ENCODE results near the gene SMOC2.
"Not testable (repeated sequence)": the region's sequence is repeated elsewhere in the genome, so short reads cannot be mapped to it uniquely, and the experiment has no call there.

SMOC2 gene

DNA sequence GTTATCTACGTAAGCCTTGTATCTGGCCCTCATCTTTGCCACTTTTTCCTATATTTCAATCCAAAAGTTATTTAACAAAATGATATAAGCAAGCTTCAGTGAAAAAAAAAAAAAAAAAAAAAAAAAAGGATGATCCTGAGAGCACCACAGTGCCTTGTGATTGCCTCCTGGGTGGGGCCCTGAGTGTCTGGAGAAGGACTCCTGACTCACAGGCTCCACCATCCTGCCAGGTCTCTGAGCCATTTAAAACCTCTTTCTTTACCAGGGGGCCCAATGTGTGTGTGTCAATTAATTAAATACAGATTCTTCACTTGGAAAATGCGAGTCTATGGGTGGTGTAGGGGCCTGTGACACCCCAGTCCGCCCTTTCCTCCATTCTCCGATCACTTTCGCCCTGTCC is 105.2 kb downstream of the SMOC2 start:
- no peak for DNase-seq

- DNase-seq: no peak
These were observed 105.7 kb downstream of the SMOC2 start for GRCh38 chr6:168546730-168547129.

GRCh38 chr6:168550326-168550725 is 109.3 kb downstream of the SMOC2 start:
- no peak for DNase-seq

- DNase-seq: no peak
These were observed 113.5 kb downstream of the SMOC2 start for GRCh38 chr6:168554472-168554871.

- DNase-seq: no peak
These were observed 114.1 kb downstream of the SMOC2 start for GRCh38 chr6:168554898-168555617.

GRCh38 chr6:168555618-168556273 is 114.8 kb downstream of the SMOC2 start:
- no peak for DNase-seq

DNA sequence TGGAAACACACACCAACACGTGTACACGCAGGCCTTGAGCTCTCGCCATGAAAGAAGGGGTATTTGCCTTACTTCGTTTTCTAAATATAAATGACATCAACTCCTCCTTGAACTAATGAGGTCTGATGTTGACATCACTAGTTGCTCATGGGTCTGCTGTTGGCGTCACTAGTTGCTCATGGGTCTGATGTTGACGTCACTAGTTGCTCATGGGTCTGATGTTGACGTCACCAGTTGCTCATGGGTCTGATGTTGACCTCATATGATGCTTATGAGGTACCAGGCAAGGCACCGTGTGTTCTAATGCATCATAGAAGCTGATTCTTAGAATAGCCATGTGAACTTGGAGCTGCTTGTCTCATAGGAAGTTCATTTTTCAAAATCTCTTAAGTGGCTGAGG is 116.5 kb downstream of the SMOC2 start:
- no peak for DNase-seq

- DNase-seq: no peak
These were observed 117.7 kb downstream of the SMOC2 start for GRCh38 chr6:168558686-168559085.

DNA sequence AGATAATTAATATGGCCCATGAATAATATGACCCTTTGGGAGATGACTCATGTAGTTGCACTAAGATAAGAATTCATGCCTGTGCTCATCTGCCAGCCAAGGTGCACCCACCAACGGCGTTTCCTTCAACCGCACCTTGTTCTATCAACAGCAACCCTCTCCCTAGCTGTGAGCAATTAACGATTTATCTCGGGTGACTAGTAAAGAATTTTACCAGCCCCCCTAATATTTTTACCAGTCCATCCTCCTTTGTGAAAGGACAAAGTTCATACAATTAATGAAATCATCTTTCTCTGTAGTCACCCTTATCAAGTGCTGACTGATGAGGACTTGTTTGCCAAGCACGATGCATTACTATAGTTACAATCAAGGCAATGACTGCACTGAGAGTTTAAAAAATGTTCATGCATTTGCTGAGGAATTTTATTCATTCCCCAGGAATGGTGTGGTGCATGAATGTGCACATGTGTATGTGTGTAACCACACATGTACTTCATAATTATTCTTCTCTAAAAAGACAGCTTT is 118.7 kb downstream of the SMOC2 start:
- DNase-seq: no peak

DNA sequence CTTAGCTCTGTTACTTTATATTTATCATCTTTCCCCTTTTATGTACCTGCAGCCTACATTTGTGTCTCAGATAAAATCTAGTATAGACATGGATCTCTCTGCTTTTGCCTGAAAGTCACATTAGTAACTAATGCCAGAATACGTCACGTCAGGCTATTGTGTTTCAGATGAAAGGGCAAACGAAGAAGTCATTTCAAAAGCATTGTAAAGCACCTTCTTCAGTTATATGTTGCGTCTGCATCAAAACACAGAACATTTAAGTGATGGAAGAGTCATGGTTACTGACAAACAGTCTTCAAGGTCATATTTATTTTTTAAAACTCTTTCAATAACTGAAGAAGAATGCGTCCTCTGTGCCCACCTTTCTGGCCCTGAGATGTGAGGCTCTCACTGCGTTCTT is 119.1 kb downstream of the SMOC2 start:
- no peak for DNase-seq

DNA sequence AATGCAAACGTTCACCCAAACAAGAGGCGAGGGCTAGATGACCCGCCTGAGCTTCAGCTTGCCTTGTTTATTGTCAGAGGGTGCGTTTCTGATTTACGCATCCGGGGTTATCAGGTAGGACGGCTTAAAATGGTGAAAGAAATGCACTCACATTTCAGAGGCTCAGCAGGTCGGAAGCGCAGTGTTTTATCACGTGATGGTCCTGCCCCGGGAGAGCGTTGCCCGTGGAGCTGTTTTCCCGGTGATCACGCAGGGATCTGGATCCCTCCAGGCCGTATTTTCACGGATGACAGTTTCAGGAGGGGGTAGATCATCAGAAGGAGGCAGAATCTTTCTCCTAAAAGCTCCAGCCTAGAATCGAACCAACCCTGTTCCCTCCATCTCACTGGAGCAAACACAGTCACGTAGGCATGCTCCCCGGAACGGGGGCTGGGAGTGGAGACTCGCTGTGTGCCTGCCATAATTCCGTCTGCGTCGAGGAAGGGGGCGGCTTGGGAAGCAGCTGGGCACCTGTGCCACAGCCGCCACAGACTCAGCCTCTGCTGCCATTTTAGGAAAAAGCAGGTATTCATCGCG is 121.7 kb downstream of the SMOC2 start:
- DNase-seq: no peak

DNA sequence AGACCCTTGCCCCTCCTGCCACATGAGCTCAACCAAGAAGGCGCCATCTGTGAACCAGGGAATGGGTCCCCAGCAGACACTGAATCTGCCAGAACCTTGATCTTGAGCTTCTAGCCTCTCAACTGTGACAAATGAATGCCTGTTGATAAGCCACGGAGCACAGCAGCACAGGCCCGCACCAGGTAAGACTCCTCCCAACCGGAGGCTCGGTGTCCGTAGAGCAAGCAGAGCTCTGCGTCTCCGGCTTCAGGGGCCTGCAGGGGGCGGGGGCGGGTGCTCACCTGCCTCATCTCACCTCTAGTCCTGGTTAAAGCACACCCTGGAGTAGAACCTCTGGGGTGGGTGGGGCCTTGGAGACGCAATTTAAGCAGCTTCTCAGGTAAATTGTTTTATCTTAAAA is 122.7 kb downstream of the SMOC2 start:
- DNase-seq: no peak

GRCh38 chr6:168565112-168565511 is 124.1 kb downstream of the SMOC2 start:
- no peak for DNase-seq

DNA sequence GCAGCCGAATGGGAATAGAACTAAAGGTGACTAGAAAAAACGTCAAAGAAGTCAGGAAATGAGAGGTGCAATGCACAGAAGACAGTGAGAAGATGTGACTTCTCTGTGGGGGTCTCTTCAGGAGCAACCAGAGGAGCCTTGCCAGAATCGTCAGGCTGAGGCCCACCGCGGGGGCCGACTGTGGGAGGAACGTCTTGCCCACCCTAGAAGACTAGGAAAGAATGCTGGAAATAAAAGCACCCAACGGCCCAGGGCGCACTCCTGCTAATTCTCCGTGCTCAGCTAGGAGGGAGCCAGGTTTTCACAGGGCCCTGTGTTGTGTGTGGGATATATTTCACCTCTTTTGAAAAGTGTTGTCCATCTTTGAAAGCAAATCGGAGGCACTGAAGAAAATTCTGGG is 129.2 kb downstream of the SMOC2 start:
- DNase-seq: no peak

DNA sequence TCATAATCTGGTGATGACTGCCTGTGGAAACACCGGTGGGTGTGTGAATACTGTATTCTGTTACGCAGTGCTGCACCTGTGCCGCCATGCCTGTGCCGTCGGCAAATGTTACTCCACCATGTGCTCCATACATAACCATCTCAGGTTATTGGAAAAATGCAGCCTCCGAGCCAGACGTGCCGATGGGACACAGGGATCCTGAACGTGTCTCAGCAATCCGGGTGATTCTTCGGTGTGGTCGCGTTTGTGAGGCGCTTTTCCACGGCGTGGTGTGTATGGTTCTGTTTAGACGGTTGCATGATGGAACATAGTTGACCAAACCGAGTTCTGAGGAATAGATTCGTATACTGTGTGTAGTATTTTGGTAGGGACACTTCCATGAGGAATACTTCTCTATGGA is 130.3 kb downstream of the SMOC2 start:
- no peak for DNase-seq

DNA sequence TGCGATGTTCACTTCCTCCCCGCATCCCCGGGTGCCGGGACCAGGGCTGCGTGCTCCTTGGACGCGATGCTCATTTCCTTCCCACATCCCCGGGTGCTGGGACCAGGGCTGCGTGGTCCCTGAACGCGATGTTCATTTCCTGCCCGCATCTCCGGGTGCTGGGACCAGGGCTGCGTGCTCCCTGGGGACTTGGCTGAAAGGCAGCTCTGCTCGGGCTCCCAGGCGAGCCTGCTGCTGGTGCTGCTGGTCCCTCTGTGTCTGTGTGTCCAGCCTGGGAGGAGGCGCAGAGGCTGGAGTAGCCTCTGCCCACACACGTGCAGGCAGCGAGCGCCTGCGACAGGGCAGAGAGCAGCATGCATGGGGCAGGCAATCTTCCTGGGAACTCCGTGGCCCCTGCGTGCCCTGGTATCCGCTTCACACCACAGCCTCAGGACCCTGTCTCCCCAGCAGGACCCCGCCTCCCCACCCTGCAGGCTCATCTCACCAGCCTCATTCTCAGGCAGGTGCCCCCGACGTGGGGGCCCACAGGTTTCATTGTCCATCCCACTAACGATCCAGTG is 132.4 kb downstream of the SMOC2 start:
- DNase-seq: not testable (repeated sequence)

DNA sequence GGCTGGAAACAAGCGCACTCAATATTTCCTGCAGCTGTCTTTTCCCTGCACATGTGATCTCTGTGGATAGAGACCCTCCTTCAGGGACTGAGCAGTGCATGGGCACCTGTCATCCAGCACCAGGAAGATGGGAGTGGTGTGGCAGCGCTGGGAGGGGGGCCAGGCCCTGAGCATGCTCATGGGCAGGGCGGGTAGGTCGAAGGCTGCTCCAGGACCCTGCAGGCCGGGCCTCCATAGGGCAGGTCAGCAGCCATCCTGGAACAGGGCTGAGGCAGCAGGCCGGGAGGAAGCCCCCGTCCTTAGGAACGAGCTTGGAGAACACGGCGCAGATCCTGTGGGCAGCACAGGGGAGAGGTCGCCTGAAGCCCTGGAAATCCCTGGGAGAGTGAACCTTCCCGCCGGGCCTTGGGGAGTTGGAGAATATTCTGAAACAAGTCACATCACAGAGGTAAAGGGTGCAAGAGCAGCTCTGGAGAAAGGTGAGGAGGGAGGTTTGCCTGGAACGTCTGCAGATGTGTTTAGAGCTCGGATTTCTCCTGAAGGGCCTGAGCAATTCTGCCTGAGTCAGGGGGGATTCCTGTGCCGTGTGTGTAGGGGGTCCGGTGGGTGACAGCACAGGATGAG is 133.2 kb downstream of the SMOC2 start:
- DNase-seq: no peak

- DNase-seq: no peak
These were observed 133.8 kb downstream of the SMOC2 start for GRCh38 chr6:168574699-168575195.

- no peak for DNase-seq
These were observed 134.5 kb downstream of the SMOC2 start for GRCh38 chr6:168575346-168576098.

DNA sequence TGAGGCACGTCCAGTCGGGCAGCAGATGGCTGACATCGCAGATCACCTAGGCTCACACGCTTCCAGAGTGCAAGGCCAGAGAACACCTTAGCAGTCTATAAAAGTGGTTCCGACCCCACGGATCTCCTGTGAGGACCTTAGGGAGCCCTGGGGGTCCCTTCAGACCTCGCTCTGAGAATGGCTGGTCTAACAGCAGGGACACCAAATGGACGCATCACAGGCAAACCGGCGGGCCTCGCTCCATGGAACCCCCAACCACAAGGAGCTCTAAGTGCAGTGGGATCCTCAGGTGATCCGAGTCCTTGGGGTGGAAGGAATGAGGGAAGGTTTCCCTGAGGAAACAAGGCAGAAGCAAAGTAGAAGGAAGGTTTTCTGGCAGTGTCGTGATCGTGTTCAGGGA is 135.4 kb downstream of the SMOC2 start:
- no peak for DNase-seq

DNA sequence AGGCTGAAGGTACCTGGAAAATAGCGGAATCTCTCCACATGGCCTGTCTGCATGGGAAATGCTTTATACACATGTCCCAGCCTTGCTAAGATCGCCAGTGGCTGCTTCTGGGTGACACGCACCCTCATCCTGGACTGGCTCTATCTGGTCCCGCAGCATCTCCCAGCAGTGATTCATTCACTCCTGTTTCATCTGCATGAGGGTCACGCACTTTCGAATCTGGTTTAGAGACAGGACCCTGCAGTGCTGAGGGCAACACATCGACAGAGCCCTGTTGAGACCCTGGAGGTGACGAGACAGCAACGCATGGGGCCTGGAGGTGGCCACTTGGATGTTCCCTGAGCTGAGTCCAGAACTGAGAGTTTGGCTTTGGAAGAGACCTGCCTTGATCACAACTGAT is 136.5 kb downstream of the SMOC2 start:
- no peak for DNase-seq

DNA sequence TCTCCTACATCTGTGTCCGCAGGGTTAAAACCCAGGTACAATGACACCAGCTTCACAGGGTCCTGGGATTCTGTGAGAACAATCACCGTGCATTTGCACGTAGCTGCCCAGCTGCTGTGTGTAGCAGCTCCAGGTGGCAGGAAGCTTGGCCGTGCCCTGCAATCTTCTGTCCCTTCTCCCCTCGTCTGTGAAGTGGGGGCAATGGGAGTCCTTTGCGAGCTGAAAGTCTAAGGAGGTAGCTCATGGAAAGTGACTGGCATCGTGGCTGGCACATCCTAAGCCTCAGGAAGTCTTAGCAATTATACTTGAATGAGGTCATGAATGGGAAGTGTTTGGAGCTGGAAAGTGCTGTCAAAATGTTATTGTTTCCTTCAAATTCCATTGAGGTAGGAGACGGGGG is 137.1 kb downstream of the SMOC2 start:
- no peak for DNase-seq
